GM23338 (cell line): ENCODE measurements around the gene YPEL1. TPM values are rescaled to one million over a fixed set of nuclear protein-coding genes. Genes with fewer than 3 reads are reported as not detected.

Experiments used
- ATAC-seq: fragments of 200-7000 bp; cut with Tn5 transposase; 3 replicates; pipeline ENCODE4 v1.9.1; 2020
- DNase-seq: peaks from one replicate; pipeline ENCODE4 v3.0.0-alpha.2; 2015; ENCODE audit warnings: low spot score
- H2AFZ ChIP-seq: fragments of 200-600 bp; sonication (generic); 2 replicates; pipeline ENCODE4 v1.8.0; 2016; ENCODE audit warnings: antibody characterized with exemption, mild to moderate bottlenecking, moderate library complexity
- H3F3A ChIP-seq: fragments of 200-600 bp; sonication (generic); replicated peaks from 2 replicates; pipeline ENCODE4 v1.8.0; 2017; ENCODE audit warnings: antibody characterized with exemption, mixed run types, low read depth
- H3K27ac ChIP-seq: fragments of 200-600 bp; sonication (generic); 2 replicates; pipeline ENCODE4 v1.6.1; 2016; ENCODE audit warnings: low read depth
- H3K27me3 ChIP-seq: fragments of 200-600 bp; sonication (generic); 2 replicates; pipeline ENCODE4 v1.8.0; 2016; ENCODE audit warnings: mild to moderate bottlenecking, mixed run types, moderate library complexity; ENCODE audit not compliant: insufficient read depth
- H3K36me3 ChIP-seq: fragments of 200-600 bp; sonication (generic); 2 replicates; pipeline ENCODE4 v1.8.0; 2016; ENCODE audit warnings: mild to moderate bottlenecking; ENCODE audit not compliant: insufficient read depth
- H3K4me1 ChIP-seq: fragments of 200-600 bp; sonication (generic); 2 replicates; pipeline ENCODE4 v1.8.0; 2016; ENCODE audit warnings: mild to moderate bottlenecking, moderate library complexity; ENCODE audit not compliant: insufficient read depth
- H3K4me2 ChIP-seq: fragments of 200-600 bp; sonication (generic); 2 replicates; pipeline ENCODE4 v1.7.1; 2017; ENCODE audit warnings: mixed run types
- H3K4me3 ChIP-seq: fragments of 200-600 bp; sonication (generic); 2 replicates; pipeline ENCODE4 v1.6.1; 2016; ENCODE audit warnings: mixed run types
- H3K79me2 ChIP-seq: fragments of 200-600 bp; sonication (generic); replicated peaks from 2 replicates; pipeline ENCODE4 v1.8.0; 2017; ENCODE audit warnings: mild to moderate bottlenecking; ENCODE audit not compliant: insufficient read depth
- H3K9me2 ChIP-seq: fragments of 200-600 bp; sonication (generic); 2 replicates; pipeline ENCODE4 v1.8.0; 2017; ENCODE audit not compliant: insufficient read depth
- H4K20me1 ChIP-seq: fragments of 200-600 bp; sonication (generic); replicated peaks from 2 replicates; pipeline ENCODE4 v1.8.0; 2017; ENCODE audit warnings: mild to moderate bottlenecking; ENCODE audit not compliant: insufficient read depth
- H3K27ac Mint-ChIP-seq: 2 replicates; pipeline ENCODE4 v1.8.0; 2020; ENCODE audit warnings: inconsistent platforms, mild to moderate bottlenecking, moderate library complexity, mixed read lengths
- H3K27me3 Mint-ChIP-seq: 3 replicates; pipeline ENCODE4 v1.8.0; 2022; ENCODE audit warnings: low read depth, mild to moderate bottlenecking, moderate library complexity, mixed read lengths, inconsistent platforms; ENCODE audit not compliant: insufficient read depth, poor library complexity
- H3K36me3 Mint-ChIP-seq: 3 replicates; pipeline ENCODE4 v1.8.0; 2021; ENCODE audit warnings: low read depth, mild to moderate bottlenecking, inconsistent platforms, moderate library complexity, mixed read lengths
- H3K4me1 Mint-ChIP-seq: 3 replicates; pipeline ENCODE4 v1.8.0; 2020; ENCODE audit warnings: mild to moderate bottlenecking, inconsistent platforms, mixed read lengths
- H3K4me3 Mint-ChIP-seq: 3 replicates; pipeline ENCODE4 v1.8.0; 2021; ENCODE audit warnings: moderate library complexity, mild to moderate bottlenecking, inconsistent platforms, mixed read lengths
- H3K9me3 Mint-ChIP-seq: 3 replicates; pipeline ENCODE4 v1.8.0; 2020; ENCODE audit warnings: moderate library complexity, mild to moderate bottlenecking, inconsistent platforms, mixed read lengths
- CREB1 ChIP-seq: fragments of 250-450 bp; sonication (Bioruptor Pico); IDR thresholded peaks from 2 replicates; pipeline ENCODE4 v1.5.0; 2020; ENCODE audit warnings: low read depth, mild to moderate bottlenecking, moderate library complexity
- EZH2 ChIP-seq: fragments of 200-600 bp; sonication (generic); IDR thresholded peaks from one replicate; pipeline ENCODE4 v1.8.0; 2017; ENCODE audit warnings: antibody characterized with exemption, mild to moderate bottlenecking, low read depth; ENCODE audit not compliant: unreplicated experiment
- EZH2phosphoT487 ChIP-seq: fragments of 200-600 bp; sonication (generic); IDR thresholded peaks from one replicate; pipeline ENCODE4 v1.8.1; 2018; ENCODE audit warnings: antibody characterized with exemption; ENCODE audit not compliant: unreplicated experiment
- JUNB ChIP-seq: IDR thresholded peaks from one replicate; pipeline ENCODE4 v1.6.1; 2016; ENCODE audit warnings: antibody characterized with exemption; ENCODE audit not compliant: unreplicated experiment
- NANOG ChIP-seq: IDR thresholded peaks from 2 replicates; pipeline ENCODE4 v1.6.1; 2016; ENCODE audit warnings: antibody characterized with exemption, borderline replicate concordance
- POLR2AphosphoS5 ChIP-seq: IDR thresholded peaks from 2 replicates; pipeline ENCODE4 v1.6.1; 2016; ENCODE audit warnings: antibody characterized with exemption, low read depth
- STAT1 ChIP-seq: IDR thresholded peaks from one replicate; pipeline ENCODE4 v1.6.1; 2016; ENCODE audit warnings: antibody characterized with exemption; ENCODE audit not compliant: unreplicated experiment
- ZNF114 ChIP-seq: fragments of 250-450 bp; sonication (Bioruptor Pico); IDR thresholded peaks from 2 replicates; pipeline ENCODE4 v1.5.0; 2020; ENCODE audit warnings: mild to moderate bottlenecking, moderate library complexity
- ZNF331 ChIP-seq: fragments of 250-450 bp; sonication (Bioruptor Pico); IDR thresholded peaks from 2 replicates; pipeline ENCODE4 v1.5.0; 2020; ENCODE audit warnings: low read depth, mild to moderate bottlenecking, moderate library complexity
- polyA plus RNA-seq: library from polyadenylated mRNA; unstranded; fragments of >200 nt; fragmentation: Nextera tagmentation; extraction: Ambion mirVana; gene quantifications from 2 replicates; pipeline ENCODE4 v1.2.1, GENCODE V29; 2016
- total RNA-seq: library from RNA; depleted of rRNA; stranded (reverse); fragments of >200 nt; shearing (Covaris generic); gene quantifications from 2 replicates; pipeline ENCODE4 v1.2.3, GENCODE V29; 2014
- TF ChIP-seq, protein P1 (sequence below): IDR thresholded peaks from one replicate; pipeline ENCODE4 v1.6.1; 2018; ENCODE audit warnings: antibody characterized with exemption; ENCODE audit not compliant: unreplicated experiment
- TF ChIP-seq, protein P2 (sequence below): IDR thresholded peaks from 2 replicates; pipeline ENCODE4 v1.6.1; 2016; ENCODE audit warnings: antibody characterized with exemption
- TF ChIP-seq, protein P3 (sequence below), 2 experiments: fragments of 200-600 bp in 1 of 2; sonication (generic) in 1 of 2; conservative IDR thresholded peaks; 2 replicates each; pipeline versions ENCODE4 v1.5.1 to v1.6.1; 2016 to 2017; ENCODE audit warnings: antibody characterized with exemption in 2 of 2, low read depth in 2 of 2, mild to moderate bottlenecking in 2 of 2, moderate library complexity in 1 of 2

The YPEL1 gene
- total and polyA plus RNA-seq, 2 experiments from 2014 or later, result 4.4 to 6.0 TPM

DNA sequence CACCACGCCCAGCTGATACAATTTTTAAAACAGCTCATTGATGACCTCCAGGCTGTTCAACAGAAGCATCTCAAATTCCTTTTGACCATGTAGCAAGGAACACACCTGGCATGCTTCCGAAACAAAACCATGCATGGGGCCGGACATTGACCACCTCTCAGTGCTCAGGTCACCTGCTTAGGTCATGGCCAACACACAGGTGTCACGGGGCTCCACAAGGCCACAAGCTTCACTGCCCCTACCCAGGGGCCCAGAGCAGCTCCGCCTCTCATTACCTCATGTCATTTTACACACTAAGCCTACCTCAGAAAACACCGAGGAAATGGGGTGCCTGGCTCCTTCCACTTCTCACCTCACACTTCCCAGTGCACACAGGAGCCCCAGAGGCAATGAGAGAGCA is 26.6 kb downstream of the YPEL1 start:
- H4K20me1 ChIP-seq, result no peaks in the 10 kb centered on the region
- H3K79me2 ChIP-seq, result no peaks in the 10 kb centered on the region
- H3K36me3 ChIP-seq, result no peaks in the 10 kb centered on the region
- no peaks in the 10 kb centered on the region for H3K27me3 ChIP-seq
- no peaks in the 10 kb centered on the region for H3K9me3 Mint-ChIP-seq
- no peak overlapping the region for H3K27ac ChIP-seq
- H3K4me1 Mint-ChIP-seq, result peaks cover 4% of the 10 kb centered on the region; the same call in 2 of the 3 replicates
- H3K4me3 ChIP-seq, result no peak overlapping the region
- no peak overlapping the region for H3K27ac Mint-ChIP-seq
- TF ChIP-seq, protein P1, sequence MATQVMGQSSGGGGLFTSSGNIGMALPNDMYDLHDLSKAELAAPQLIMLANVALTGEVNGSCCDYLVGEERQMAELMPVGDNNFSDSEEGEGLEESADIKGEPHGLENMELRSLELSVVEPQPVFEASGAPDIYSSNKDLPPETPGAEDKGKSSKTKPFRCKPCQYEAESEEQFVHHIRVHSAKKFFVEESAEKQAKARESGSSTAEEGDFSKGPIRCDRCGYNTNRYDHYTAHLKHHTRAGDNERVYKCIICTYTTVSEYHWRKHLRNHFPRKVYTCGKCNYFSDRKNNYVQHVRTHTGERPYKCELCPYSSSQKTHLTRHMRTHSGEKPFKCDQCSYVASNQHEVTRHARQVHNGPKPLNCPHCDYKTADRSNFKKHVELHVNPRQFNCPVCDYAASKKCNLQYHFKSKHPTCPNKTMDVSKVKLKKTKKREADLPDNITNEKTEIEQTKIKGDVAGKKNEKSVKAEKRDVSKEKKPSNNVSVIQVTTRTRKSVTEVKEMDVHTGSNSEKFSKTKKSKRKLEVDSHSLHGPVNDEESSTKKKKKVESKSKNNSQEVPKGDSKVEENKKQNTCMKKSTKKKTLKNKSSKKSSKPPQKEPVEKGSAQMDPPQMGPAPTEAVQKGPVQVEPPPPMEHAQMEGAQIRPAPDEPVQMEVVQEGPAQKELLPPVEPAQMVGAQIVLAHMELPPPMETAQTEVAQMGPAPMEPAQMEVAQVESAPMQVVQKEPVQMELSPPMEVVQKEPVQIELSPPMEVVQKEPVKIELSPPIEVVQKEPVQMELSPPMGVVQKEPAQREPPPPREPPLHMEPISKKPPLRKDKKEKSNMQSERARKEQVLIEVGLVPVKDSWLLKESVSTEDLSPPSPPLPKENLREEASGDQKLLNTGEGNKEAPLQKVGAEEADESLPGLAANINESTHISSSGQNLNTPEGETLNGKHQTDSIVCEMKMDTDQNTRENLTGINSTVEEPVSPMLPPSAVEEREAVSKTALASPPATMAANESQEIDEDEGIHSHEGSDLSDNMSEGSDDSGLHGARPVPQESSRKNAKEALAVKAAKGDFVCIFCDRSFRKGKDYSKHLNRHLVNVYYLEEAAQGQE, result no peak
- TF ChIP-seq ZNF331 (no peak), ZNF114 (CRISPR knock-in tag) (no peak)
- TF ChIP-seq, protein P2, sequence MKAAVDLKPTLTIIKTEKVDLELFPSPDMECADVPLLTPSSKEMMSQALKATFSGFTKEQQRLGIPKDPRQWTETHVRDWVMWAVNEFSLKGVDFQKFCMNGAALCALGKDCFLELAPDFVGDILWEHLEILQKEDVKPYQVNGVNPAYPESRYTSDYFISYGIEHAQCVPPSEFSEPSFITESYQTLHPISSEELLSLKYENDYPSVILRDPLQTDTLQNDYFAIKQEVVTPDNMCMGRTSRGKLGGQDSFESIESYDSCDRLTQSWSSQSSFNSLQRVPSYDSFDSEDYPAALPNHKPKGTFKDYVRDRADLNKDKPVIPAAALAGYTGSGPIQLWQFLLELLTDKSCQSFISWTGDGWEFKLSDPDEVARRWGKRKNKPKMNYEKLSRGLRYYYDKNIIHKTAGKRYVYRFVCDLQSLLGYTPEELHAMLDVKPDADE, result no peak
- ATAC-seq (no peak), DNase-seq (no peak)
- no peak overlapping the region for H3K4me2 ChIP-seq
- no peak overlapping the region for H3K4me3 Mint-ChIP-seq
- no peaks in the 10 kb centered on the region for H3K4me1 ChIP-seq
- no peaks in the 10 kb centered on the region for H3K9me2 ChIP-seq
- no peaks in the 10 kb centered on the region for H3K36me3 Mint-ChIP-seq
- no peak overlapping the region for H2AFZ ChIP-seq
- peaks cover 3% of the 10 kb centered on the region for H3K27me3 Mint-ChIP-seq
- H3F3A ChIP-seq, result no peaks in the 10 kb centered on the region

DNA sequence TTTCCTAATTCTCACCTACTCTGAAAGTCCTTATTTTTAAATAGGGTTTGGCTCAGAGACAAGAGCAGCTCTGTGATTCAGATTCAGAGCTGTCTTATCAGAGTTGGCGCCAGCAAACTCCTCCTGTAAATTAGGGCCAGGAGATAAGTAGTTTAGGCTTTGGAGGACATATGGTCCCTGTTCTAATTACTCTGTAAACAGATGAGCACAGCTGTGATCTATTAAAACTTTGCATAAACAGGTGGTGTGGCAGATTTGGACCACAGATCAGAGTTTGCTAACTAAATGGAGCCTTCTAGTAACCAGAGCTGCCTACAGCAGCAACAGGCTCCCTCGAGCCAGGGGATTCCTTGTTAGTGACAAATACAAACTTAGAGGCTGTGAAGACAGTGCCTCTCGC is 27.9 kb downstream of the YPEL1 start:
- no peaks in the 10 kb centered on the region for H3K79me2 ChIP-seq
- H3K4me3 ChIP-seq, result no peak overlapping the region
- DNase-seq, result no peak
- Mint-ChIP-seq H3K9me3 (no peaks in the 10 kb centered on the region), H3K36me3 (no peaks in the 10 kb centered on the region), H3K27me3 (peaks cover 4% of the 10 kb centered on the region), H3K27ac (no peak overlapping the region), H3K4me3 (no peak overlapping the region), H3K4me1 (no peaks in the 10 kb centered on the region)
- H3F3A ChIP-seq, result no peaks in the 10 kb centered on the region
- H4K20me1 ChIP-seq, result no peaks in the 10 kb centered on the region
- H3K9me2 ChIP-seq, result no peaks in the 10 kb centered on the region
- H3K4me1 ChIP-seq, result no peaks in the 10 kb centered on the region
- no peak overlapping the region for H2AFZ ChIP-seq
- no peak for ATAC-seq
- H3K4me2 ChIP-seq, result no peak overlapping the region
- no peaks in the 10 kb centered on the region for H3K27me3 ChIP-seq
- H3K36me3 ChIP-seq, result no peaks in the 10 kb centered on the region
- H3K27ac ChIP-seq, result no peak overlapping the region
- TF ChIP-seq, protein P2, result no peak
- no peak for TF ChIP-seq CREB1 (CRISPR knock-in tag)
- no peak for TF ChIP-seq ZNF331
- TF ChIP-seq, protein P1, result no peak
- TF ChIP-seq JUNB, result no peak
- TF ChIP-seq EZH2, result no peak
- TF ChIP-seq EZH2phosphoT487, result no peak
- TF ChIP-seq STAT1, result no peak
- no peak for TF ChIP-seq NANOG
- TF ChIP-seq, protein P3, sequence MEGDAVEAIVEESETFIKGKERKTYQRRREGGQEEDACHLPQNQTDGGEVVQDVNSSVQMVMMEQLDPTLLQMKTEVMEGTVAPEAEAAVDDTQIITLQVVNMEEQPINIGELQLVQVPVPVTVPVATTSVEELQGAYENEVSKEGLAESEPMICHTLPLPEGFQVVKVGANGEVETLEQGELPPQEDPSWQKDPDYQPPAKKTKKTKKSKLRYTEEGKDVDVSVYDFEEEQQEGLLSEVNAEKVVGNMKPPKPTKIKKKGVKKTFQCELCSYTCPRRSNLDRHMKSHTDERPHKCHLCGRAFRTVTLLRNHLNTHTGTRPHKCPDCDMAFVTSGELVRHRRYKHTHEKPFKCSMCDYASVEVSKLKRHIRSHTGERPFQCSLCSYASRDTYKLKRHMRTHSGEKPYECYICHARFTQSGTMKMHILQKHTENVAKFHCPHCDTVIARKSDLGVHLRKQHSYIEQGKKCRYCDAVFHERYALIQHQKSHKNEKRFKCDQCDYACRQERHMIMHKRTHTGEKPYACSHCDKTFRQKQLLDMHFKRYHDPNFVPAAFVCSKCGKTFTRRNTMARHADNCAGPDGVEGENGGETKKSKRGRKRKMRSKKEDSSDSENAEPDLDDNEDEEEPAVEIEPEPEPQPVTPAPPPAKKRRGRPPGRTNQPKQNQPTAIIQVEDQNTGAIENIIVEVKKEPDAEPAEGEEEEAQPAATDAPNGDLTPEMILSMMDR (conservative IDR thresholded peaks at IDR 0.05; ENCODE audit: low read depth in 2 of 2), result no peak
- TF ChIP-seq POLR2AphosphoS5, result no peak
- TF ChIP-seq ZNF114 (CRISPR knock-in tag), result no peak
